Stimulated activated naive CD8-positive, alpha-beta T cell treated with anti-CD3 and anti-CD28 coated beads, Interleukin-15, Interleukin-2, amounts not matched to agents 100 U/mL and 50 U/mL, for 24 hours (primary cell): ENCODE results near the gene GANC.
"Not testable (repeated sequence)": the region's sequence is repeated elsewhere in the genome, so short reads cannot be mapped to it uniquely, and the experiment has no call there.

ENCODE experiments used
- ATAC-seq: fragments of 150-1000 bp; cut with Tn5 transposase; one replicate; pipeline ENCODE4 v1.10.0; 2021
- DNase-seq: peaks from one replicate; pipeline ENCODE4 v3.0.0; 2021

The GANC gene

DNA sequence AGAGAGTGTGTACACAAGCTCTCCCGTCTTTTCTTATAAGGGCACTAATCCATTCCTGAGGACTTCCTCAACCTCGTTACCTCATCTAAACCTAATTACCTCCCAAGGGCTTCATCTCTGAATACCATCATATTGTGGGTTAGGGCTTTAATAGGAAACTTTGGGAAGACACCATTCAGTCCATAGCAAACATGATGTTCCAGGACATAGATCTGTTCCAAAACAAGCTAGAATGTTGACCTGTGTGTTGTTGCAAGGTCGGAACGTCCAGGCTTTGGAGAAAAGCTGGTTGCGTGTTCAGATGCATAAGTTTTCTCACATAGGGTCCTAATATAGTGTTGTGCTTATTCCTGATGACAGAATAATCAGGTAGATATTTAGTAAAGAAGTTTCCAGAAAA is 9.9 kb downstream of the GANC start:
- ATAC-seq (no peak), DNase-seq (no peak)

DNA sequence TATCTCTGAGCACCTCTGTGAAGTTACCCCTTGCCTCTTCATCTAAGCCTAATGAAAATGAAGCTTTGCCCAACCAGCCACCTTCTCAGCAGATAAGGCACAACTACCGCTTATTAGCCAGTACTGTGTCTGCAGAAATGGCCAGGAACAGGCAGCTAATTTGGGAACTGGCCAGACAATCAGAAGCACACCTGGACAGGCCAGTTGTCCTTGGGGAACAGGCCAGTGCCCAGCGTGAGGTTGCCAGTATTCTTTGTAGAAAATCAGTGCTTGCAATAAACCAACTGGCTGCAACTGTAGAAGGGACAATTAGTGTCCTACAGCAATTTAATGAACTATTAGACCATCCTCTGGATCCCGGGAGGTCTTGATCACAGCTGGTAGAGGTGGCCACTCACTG is 10.7 kb downstream of the GANC start:
- DNase-seq: no peak
- no peak for ATAC-seq

DNA sequence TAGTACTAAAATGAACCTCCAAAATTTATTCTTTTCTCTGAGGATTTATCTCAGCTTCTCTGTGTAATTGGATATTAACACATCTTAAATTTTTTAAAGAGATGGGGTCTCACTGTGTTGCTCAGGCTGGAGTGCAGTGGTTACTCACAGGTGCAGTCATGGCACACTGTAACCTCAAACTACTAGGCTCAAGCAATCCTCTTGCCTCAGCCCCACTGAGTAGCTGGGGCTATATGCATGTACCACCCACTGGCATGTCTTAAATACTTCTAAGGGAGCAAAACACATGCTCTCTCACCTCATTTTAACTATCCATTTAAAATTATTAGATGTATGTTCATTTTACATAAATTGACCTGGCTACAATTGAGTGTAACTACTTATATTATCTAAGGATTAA is 11.6 kb downstream of the GANC start:
- ATAC-seq (no peak), DNase-seq (no peak)

DNA sequence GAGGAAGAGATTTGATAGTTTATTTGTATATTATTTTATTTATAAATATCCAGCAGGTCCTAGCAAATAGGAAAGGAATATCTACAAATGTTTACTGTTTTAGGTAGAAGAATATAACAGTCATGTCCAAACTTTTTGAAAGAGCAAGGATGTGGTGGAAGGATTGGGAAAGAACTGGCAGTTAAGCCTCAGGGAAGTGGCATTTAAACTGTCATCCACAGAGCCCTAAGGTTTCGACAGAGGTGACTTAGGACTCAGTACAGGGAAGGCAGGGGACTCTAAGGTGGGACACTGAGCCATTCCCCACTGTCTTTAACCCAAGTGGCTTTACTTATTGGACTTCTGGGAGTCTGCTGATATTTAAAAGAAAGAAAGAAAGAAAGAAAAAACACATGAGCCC is 12.0 kb downstream of the GANC start:
- DNase-seq (no peak), ATAC-seq (no peak)

DNA sequence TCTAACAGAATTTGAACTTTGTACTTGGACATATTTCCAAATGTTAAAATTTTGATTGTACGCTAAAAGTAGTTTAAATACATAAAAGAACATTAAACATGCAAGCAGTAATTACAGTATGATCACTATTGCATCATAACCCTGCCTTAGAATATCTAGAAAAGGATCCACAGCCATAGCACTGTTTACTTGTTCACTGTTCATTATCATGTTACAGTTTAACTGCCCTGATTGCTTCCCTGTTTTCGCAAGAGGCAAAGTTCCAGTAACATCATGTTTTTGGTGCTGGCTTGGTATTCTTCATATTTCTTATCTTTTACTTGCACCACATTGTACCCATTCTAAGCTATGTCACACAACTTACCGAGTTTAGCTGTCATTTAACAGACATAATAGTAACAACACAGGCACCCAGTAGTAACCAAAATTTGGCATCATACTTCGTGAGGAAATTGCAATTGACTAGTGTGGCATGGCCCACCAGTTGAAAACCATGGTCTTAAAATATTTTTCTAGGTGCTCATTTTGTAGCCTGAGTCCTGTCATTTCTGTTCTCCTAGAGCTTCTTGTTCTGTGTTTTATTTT is 13.5 kb downstream of the GANC start:
- no peak for ATAC-seq
- DNase-seq: no peak

DNA sequence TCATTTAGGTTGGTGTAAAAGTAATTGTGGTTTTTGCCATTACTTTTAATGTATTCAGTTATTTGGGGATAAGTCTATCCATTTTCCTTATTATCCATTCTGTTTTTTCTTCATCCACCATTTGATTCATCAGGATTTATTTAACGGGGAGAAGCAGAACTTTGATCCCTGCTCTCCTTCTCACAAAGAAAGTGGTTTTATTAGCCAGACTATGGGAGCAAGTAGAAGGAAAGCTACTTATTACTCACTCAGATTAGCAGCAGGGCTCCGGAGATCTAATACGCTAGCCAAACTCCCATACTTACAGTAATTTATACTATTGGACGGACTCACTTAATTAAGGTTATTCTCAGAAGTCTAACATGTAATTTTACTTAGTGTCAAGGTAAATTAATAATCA is 14.9 kb downstream of the GANC start:
- ATAC-seq (no peak), DNase-seq (no peak)

DNA sequence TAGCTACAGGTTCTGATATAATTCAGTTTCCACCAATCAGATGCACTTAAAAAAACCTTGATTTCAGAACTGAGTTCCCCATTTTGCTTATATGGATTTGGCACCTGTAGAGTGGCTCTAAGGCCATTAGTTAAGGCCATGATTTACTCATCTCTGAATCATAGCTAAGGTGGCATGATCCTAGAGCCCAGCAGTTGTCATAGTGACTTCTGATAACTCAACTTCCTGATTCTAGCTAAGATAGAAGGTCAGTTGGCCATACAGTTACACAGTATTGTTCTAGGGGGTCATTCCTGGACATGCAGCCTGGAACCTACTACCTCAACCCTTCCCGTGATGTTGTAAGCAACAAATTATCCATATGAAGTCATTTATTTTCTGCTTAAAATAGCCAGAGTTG is 16.2 kb downstream of the GANC start:
- DNase-seq: no peak
- ATAC-seq: no peak

DNA sequence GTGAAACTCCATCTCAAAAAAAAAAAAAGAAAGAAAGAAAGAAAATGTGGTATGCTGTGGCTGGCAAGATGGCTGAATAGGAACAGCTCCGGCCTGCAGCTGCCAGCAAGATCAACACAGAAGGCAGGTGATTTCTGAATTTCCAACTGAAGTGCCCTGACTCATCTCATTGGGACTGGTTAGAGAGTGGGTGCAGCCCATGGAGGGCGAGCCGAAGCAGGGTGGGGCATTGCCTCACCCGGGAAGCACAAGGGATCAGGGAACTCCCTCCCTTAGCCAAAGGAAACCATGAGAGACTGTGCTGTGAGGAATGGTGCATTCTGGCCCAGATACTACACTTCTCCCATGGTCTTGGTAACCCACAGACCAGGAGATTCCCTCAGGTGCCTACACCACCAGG is 28.0 kb downstream of the GANC start:
- not testable (repeated sequence) for DNase-seq, ATAC-seq

DNA sequence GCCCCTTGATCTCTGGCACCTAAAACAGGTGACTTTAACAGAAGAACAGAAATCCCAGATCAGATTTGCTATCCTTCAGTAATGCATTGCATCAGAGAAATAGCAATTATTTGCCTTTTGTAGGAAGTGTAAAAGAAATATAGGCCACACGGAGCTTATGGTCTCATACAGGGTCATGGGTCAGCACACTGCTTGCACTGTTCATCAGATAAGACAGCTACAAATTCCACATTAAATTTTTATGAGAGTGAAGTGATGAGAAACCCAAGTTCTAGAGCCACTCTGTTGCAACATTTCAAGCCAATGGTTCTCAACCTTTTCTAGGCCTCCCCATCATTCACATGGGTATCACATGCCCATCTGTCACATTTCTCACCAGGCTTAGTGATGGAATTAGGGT is 33.7 kb downstream of the GANC start:
- DNase-seq (no peak), ATAC-seq (no peak)

DNA sequence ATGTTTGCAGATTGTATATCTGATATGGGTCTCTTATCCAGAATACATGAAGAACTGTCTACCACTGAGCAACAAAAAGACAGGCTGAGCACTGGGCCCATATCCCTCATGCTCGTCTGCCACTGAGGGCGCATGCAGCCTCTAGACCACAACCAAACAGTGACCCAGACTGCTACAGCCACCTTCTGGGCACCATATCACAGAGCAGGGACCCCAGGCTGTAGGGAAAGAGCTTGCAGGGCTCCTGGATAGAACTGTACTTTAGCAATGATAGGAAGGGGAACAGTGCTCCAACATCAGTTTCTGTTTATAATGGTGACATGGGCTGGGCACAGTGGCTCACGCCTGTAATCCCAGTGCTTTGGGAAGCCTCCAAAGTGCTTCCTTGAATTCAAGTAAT is 40.5 kb downstream of the GANC start:
- DNase-seq (no peak), ATAC-seq (no peak)

DNA sequence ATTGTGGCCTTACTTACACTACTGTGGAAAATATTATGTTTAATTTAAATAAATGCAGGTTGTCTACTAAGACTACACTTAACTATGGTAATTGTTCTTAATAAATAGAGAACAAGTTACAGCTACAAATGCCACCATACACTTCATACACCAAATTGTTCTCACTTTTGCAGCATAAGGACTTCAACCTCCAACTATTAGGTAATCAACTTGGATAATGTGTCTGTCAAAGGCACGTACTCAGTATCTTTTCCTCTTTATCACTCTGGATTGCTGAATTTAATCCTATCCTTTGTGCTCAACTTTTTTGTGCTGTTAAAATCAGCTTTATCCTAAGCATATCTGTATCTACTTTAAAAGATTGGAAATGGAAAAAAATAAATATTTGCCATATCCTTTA is 41.8 kb downstream of the GANC start:
- no peak for DNase-seq
- ATAC-seq: no peak

DNA sequence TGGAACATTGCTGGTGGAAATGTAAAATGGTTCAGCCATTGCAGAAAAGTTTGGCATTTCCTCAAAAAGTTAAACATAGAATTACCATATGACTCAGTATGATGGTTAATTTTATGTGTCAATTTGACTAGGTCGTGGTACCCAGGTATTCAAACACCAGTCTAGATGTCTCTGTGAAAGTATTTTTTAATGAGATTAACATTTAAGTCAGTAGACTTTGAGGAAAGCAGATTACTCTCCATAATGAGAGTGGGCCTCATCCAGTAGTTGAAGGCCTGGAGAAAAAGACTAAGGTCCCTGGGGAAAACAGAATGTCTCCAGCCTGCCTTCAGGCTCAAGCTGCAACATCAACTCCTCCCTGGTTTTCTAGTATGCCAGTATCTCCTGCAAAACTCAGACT is 42.5 kb downstream of the GANC start:
- peak; percentile 69 for ATAC-seq
- DNase-seq: no peak

DNA sequence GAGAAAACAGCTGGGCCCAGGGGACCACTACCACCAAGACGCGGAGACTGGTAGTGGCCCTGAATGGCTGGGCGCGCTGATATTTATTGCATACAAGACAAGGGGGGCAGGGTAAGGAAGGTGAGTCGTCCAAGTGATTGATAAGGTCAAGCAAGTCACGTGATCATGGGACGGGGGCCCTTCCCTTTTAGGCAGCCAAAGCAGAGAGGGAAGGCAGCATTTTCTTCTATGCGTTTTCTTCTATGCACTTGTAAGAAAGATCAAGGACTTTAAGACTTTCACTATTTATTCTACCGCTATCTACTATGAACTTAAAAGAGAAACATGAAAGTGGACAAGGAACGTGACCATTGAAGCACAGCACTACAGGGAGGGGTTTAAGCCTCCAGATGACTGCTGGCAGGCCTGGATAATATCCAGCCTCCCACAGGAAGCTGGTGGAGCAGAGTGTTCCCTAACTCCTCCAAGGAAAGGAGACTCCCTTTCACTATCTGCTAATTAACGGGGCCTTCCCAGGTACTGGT is 43.3 kb downstream of the GANC start:
- not testable (repeated sequence) for DNase-seq, ATAC-seq

DNA sequence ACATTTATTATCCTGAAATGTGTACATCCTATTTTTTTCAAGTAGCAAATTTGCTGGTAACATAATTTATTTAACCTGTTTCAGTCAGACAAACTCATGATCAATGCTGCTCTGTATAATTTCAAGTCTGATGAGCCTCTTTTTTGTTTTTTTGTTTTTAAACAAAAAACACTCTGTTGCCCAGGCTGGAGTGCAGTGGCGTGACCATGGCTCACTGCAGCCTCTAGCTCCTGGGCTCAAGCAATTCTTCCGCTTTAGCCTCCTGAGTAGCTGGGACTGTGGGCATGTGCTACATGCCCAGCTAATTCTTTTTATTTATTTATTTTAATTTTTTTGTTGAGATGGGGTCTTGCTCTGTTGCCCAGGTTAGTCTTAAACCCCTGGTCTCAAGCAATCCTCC is 46.2 kb downstream of the GANC start:
- no peak for DNase-seq
- ATAC-seq: no peak

DNA sequence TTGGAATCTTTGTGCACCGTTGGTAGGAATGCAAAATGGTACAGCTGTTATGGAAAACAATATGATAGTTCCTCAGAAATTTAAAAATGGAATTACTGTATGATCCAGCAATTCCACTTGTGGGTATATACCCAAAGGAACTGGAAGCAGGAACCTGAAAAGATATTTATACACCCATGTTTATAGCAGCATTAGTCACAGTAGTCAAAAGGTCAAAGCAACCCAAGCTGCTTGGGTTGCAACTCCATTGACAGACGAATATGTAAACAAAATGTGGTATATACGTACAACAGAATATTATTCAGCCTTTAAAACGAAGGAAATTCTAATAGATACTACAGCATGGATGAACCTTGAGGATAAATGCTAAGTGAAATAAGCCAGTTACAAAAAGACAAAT is 51.3 kb downstream of the GANC start:
- ATAC-seq (no peak), DNase-seq (no peak)

DNA sequence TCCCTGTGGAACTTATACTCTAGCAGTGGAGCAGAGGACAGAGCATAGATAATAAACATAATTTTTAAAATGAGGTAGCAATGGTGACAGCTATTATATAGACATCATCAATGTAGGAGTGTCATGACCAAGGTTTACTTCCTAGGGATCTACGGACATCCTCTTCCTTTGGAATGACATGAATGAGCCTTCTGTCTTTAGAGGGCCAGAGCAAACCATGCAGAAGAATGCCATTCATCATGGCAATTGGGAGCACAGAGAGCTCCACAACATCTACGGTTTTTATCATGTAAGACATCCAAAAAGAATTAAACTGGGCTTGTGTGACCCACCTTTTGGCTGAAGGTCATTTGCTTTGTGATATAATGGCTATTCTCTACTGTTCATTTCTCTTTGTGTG is 56.2 kb downstream of the GANC start:
- DNase-seq (no peak), ATAC-seq (no peak)

DNA sequence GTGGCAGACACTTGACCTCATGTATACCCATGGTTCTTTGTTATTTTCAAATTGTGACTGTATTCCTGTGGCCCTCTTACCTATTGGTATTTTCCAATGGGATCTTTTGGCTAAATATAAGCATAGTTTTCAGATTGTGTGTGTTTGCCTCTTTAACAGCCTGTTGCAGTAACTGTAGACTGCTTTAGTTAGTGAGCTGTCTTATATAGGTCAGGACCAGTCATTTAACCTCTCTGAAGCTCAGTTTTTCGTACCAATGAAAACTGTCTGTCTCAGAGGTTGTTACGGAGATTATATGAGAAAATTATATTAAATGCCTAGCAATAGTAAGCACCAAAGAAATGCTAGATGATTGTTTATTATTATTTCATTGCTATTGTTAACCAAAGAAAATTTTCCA is 57.0 kb downstream of the GANC start:
- no peak for ATAC-seq
- no peak for DNase-seq

DNA sequence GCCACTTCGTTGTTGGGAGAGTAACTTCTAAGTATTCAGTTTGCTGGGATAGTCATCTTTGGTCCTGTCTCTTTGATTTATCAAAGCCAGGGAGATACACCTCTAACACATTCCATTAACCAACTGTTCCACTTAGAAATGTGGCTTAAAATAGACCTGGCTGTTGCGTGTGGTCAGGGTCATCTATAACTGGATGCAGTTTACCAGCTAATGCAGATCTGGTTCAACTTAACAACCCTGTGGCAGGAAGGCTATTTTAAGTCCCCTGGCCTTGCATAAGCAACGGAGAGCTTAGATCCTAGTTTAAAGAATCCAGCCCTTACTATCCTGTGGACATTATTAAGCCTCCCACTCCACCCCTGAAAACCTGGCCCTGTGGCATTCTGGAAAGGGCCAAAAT is 58.2 kb downstream of the GANC start:
- no peak for ATAC-seq

DNA sequence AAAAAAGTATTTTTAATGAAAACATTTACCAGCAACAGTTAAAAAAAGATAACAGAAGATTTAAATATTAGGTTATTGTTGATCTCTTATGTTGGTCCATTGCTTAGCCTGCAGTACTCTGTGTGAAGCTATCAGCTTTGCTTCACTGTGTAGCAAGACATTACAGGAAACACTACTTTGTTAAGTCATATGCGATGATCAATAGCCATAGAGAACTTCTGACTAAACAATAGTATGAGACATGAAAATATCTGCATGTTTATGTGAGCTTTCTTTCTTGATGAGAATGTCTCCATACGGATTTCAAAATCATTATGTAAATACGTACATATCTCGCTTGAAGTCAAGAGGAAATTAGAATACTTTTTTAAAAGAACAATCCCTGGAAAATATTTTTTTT is 59.3 kb downstream of the GANC start:
- DNase-seq (no peak), ATAC-seq (no peak)

More for the DNA sequence above, 58.2 kb downstream of the GANC start:
- DNase-seq: no peak

DNA sequence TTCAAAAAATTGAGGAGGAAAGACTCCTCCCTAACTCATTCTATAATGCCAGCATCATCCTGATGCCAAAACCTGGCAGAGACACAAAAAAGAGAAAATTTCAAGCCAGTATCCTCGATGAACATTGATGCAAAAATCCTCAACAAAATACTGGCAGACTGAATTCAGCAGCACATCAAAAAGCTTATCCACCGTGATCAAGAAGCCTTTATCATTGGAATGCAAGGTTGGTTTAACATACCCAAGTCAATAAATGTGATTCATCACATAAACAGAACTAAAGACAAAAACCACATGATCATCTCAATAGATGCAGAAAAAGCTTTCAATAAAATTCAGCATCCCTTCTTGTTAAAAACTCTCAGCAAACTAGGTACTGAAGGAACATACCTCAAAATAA is 62.1 kb downstream of the GANC start:
- no peak for DNase-seq
- no peak for ATAC-seq

DNA sequence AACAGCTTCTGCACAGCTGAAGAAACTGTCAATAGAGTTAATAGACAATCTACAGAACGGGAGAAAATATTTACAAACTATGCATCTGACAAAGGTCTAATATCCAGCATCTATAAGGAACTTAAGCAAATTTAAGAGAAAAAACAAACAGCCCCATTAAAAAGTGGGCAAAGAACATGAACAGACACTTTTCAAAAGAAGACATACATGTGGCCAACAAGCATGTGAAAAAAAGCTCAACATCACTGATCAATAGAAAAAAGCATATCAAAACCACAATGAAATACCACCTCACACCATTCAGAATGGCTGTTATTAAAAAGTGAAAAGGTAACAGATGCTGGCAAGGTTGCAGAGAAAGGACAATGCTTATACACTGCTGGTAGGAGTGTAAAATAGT is 63.6 kb downstream of the GANC start:
- not testable (repeated sequence) for ATAC-seq, DNase-seq

DNA sequence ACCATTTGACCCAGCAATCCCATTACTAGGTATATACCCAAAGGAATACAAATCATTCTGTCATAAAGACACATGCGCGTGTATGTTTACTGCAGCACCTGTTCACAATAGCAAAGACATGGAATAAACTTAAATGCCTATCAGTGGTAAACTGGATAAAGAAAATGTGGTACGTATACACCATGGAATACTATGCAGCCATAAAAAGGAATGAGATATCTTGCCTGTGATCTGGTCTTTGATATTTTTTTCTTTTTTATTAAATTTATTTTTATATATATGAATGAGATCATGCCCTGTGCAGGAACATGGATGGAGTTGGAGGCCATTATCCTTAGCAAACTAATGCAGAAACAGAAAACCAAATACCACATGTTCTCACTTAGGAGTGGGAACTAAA is 64.1 kb downstream of the GANC start:
- ATAC-seq, DNase-seq: not testable (repeated sequence)

DNA sequence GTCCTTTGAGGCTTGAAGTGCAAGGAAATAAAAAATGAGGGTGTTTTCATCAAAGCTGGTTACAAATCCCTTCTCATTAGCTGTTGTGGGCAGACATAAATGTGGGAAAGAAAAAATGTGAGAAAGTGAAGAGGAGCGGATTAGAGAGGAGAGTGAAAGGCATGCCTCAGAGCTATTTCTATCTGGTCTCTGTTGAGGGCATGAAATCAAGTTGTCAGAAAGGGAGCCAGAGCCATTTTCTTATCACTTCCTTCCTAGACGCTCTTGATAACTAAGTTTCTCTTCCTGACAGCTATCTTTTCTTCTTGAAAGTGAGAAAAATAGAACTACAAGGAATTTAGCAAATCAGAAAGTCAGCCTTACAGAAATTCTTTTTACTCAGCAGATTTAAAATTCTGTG is 65.5 kb downstream of the GANC start:
- no peak for ATAC-seq
- DNase-seq: no peak

DNA sequence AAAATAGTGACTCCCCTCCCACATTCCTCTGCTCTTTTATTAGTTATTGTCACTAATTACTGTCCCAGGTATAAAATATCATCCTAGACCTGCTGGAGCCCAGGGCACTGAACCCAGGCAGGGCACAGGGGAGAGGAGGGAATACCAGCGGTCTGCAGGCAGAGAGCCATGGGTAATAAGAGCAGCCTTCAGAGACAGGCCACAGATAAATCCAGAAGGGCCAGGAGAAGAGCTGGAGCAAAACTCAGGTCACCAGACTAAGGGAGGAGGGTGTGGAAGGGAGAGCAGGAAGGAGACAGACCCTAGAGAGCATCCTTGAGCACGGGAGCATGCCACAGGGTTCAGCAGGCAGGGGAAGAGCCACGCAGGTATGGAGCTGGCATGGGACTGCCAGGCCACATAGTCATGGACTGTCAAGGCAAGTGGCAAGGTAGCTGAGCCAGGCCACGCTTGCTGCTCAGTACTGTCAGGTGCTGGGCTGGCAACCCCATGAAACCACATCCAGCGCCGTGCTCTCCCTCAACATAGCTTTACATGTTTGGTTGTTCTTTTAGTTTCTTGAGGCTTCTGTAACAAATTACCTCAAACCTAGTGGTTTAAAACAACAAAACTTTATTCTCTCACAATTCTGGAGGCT is 70.7 kb downstream of the GANC start:
- DNase-seq: no peak
- no peak for ATAC-seq
